GM04504 (cell line): Measurements from ENCODE around the gene TAF11L6.
"Not testable (repeated sequence)": the region's sequence is repeated elsewhere in the genome, so short reads cannot be mapped to it uniquely, and the experiment has no call there.

Source experiments
- DNase-seq: peaks from one replicate; pipeline ENCODE4 v3.0.0-alpha.2; 2012; ENCODE audit warnings: low read depth

The TAF11L6 gene

GRCh38 chr5:17528369-17528768, at the start of gene TAF11L6:
Gene TAF11L6 (plus strand): TSS chr5:17528669.
- not testable (repeated sequence) for DNase-seq

GRCh38 chr5:17481378-17481777, 47.1 kb upstream of the TAF11L6 start:
- DNase-seq, result no peak

- DNase-seq, result no peak
Measured at GRCh38 chr5:17482790-17483189, 45.7 kb upstream of the TAF11L6 start.

GRCh38 chr5:17486464-17487173, 41.9 kb upstream of the TAF11L6 start:
- not testable (repeated sequence) for DNase-seq

GRCh38 chr5:17487174-17487512, 41.3 kb upstream of the TAF11L6 start:
- DNase-seq, result no peak

- not testable (repeated sequence) for DNase-seq
Measured at GRCh38 chr5:17491257-17491656, 37.2 kb upstream of the TAF11L6 start.

GRCh38 chr5:17492770-17493169, 35.7 kb upstream of the TAF11L6 start:
- no peak for DNase-seq

- no peak for DNase-seq
Measured at GRCh38 chr5:17497446-17497845, 31.0 kb upstream of the TAF11L6 start.

- not testable (repeated sequence) for DNase-seq
Measured at GRCh38 chr5:17497931-17498330, 30.5 kb upstream of the TAF11L6 start, which contains the start of gene TAF11L2. Gene TAF11L2 (plus strand): TSS chr5:17498231.

GRCh38 chr5:17511775-17512325, 16.6 kb upstream of the TAF11L6 start:
- no peak for DNase-seq

GRCh38 chr5:17517526-17517925, 10.9 kb upstream of the TAF11L6 start:
- DNase-seq, result not testable (repeated sequence)

GRCh38 chr5:17518067-17518466, 10.4 kb upstream of the TAF11L6 start, which contains the start of gene TAF11L3:
Gene TAF11L3 (plus strand): TSS chr5:17518367.
- DNase-seq, result not testable (repeated sequence)

GRCh38 chr5:17519508-17519907, 9.0 kb upstream of the TAF11L6 start:
- not testable (repeated sequence) for DNase-seq

- DNase-seq, result not testable (repeated sequence)
Measured at GRCh38 chr5:17521501-17521900, 7.0 kb upstream of the TAF11L6 start, which contains the start of gene TAF11L4. Gene TAF11L4 (plus strand): TSS chr5:17521801.

- not testable (repeated sequence) for DNase-seq
Measured at GRCh38 chr5:17524935-17525334, 3.5 kb upstream of the TAF11L6 start, which contains the start of gene TAF11L5. Gene TAF11L5 (plus strand): TSS chr5:17525235.

- DNase-seq, result not testable (repeated sequence)
Measured at GRCh38 chr5:17526504-17526903, 2.0 kb upstream of the TAF11L6 start.
